ENCODE measurements around the gene COL20A1.

COL20A1 gene

GRCh38 chr20:63255931-63256704, 36.9 kb upstream of the COL20A1 start:
- DNase-seq (no peak), ATAC-seq (no peak)
- peaks cover 44% of the 10 kb centered on the region for H3K27me3 Mint-ChIP-seq
- peaks cover 3% of the 10 kb centered on the region for H3K4me1 Mint-ChIP-seq
- H3K9me3 Mint-ChIP-seq = no peaks in the 10 kb centered on the region
- no peak overlapping the region for H3K27ac Mint-ChIP-seq
- no peaks in the 10 kb centered on the region for H3K36me3 Mint-ChIP-seq (ENCODE audit: low read depth)
- H3K4me3 Mint-ChIP-seq = no peak overlapping the region

GRCh38 chr20:63256954-63257353, 36.0 kb upstream of the COL20A1 start:
- Mint-ChIP-seq H3K36me3 (ENCODE audit: low read depth) (no peaks in the 10 kb centered on the region), H3K4me3 (no peak overlapping the region), H3K27ac (no peak overlapping the region), H3K9me3 (no peaks in the 10 kb centered on the region), H3K27me3 (peaks cover 44% of the 10 kb centered on the region), H3K4me1 (peaks cover 5% of the 10 kb centered on the region)
- DNase-seq (no peak), ATAC-seq (no peak)

- H3K4me3 Mint-ChIP-seq = no peak overlapping the region
- H3K27me3 Mint-ChIP-seq = peaks cover 40% of the 10 kb centered on the region
- ATAC-seq (no peak), DNase-seq (no peak)
- peaks cover 4% of the 10 kb centered on the region for H3K4me1 Mint-ChIP-seq
- H3K36me3 Mint-ChIP-seq (ENCODE audit: low read depth) = no peaks in the 10 kb centered on the region
- H3K27ac Mint-ChIP-seq = no peak overlapping the region
- H3K9me3 Mint-ChIP-seq = no peaks in the 10 kb centered on the region
Observed at GRCh38 chr20:63257629-63258028, 35.4 kb upstream of the COL20A1 start.

- no peaks in the 10 kb centered on the region for H3K9me3 Mint-ChIP-seq
- no peak overlapping the region for H3K27ac Mint-ChIP-seq
- H3K4me3 Mint-ChIP-seq = no peak overlapping the region
- ATAC-seq (no peak), DNase-seq (no peak)
- peaks cover 3% of the 10 kb centered on the region for H3K4me1 Mint-ChIP-seq
- H3K27me3 Mint-ChIP-seq = peaks cover 37% of the 10 kb centered on the region
- no peaks in the 10 kb centered on the region for H3K36me3 Mint-ChIP-seq (ENCODE audit: low read depth)
Observed at GRCh38 chr20:63258781-63259180, 34.2 kb upstream of the COL20A1 start.

- Mint-ChIP-seq H3K4me1 (peaks cover 2% of the 10 kb centered on the region), H3K27ac (no peak overlapping the region), H3K4me3 (no peak overlapping the region), H3K27me3 (peaks cover 38% of the 10 kb centered on the region), H3K9me3 (no peaks in the 10 kb centered on the region), H3K36me3 (ENCODE audit: low read depth) (no peaks in the 10 kb centered on the region)
- ATAC-seq (no peak), DNase-seq (no peak)
Observed at GRCh38 chr20:63259734-63260460, 33.1 kb upstream of the COL20A1 start.

GRCh38 chr20:63260521-63260920, 32.5 kb upstream of the COL20A1 start:
- Mint-ChIP-seq H3K36me3 (ENCODE audit: low read depth) (no peaks in the 10 kb centered on the region), H3K4me1 (peaks cover 2% of the 10 kb centered on the region), H3K4me3 (no peak overlapping the region), H3K27me3 (peaks cover 32% of the 10 kb centered on the region), H3K9me3 (no peaks in the 10 kb centered on the region), H3K27ac (no peak overlapping the region)
- DNase-seq (no peak), ATAC-seq (no peak)

- no peak for ATAC-seq
- H3K27ac Mint-ChIP-seq = no peak overlapping the region
- H3K4me3 Mint-ChIP-seq = no peak overlapping the region
- no peak for DNase-seq
- H3K4me1 Mint-ChIP-seq = peaks cover 2% of the 10 kb centered on the region
- no peaks in the 10 kb centered on the region for H3K9me3 Mint-ChIP-seq
- H3K27me3 Mint-ChIP-seq = peaks cover 31% of the 10 kb centered on the region
- H3K36me3 Mint-ChIP-seq (ENCODE audit: low read depth) = no peaks in the 10 kb centered on the region
Observed at GRCh38 chr20:63261060-63261794, 31.8 kb upstream of the COL20A1 start.

- ATAC-seq (no peak), DNase-seq (no peak)
- peaks cover 2% of the 10 kb centered on the region for H3K4me1 Mint-ChIP-seq
- H3K27me3 Mint-ChIP-seq = peaks cover 24% of the 10 kb centered on the region
- H3K27ac Mint-ChIP-seq = no peak overlapping the region
- H3K36me3 Mint-ChIP-seq (ENCODE audit: low read depth) = no peaks in the 10 kb centered on the region
- no peak overlapping the region for H3K4me3 Mint-ChIP-seq
- no peaks in the 10 kb centered on the region for H3K9me3 Mint-ChIP-seq
Observed at GRCh38 chr20:63261795-63262528, 31.0 kb upstream of the COL20A1 start.

- H3K4me3 Mint-ChIP-seq = no peak overlapping the region
- no peak for DNase-seq
- H3K36me3 Mint-ChIP-seq (ENCODE audit: low read depth) = no peaks in the 10 kb centered on the region
- H3K27me3 Mint-ChIP-seq = peaks cover 19% of the 10 kb centered on the region
- no peak overlapping the region for H3K27ac Mint-ChIP-seq
- ATAC-seq = no peak
- no peaks in the 10 kb centered on the region for H3K9me3 Mint-ChIP-seq
- peaks cover 2% of the 10 kb centered on the region for H3K4me1 Mint-ChIP-seq
Observed at GRCh38 chr20:63262836-63263235, 30.1 kb upstream of the COL20A1 start.

- Mint-ChIP-seq H3K4me3 (no peak overlapping the region), H3K4me1 (peaks cover 2% of the 10 kb centered on the region), H3K27ac (no peak overlapping the region), H3K27me3 (peaks cover 19% of the 10 kb centered on the region), H3K9me3 (no peaks in the 10 kb centered on the region), H3K36me3 (ENCODE audit: low read depth) (no peaks in the 10 kb centered on the region)
- ATAC-seq (no peak), DNase-seq (no peak)
Observed at GRCh38 chr20:63264000-63264399, 29.0 kb upstream of the COL20A1 start.

- H3K36me3 Mint-ChIP-seq (ENCODE audit: low read depth) = no peaks in the 10 kb centered on the region
Observed at GRCh38 chr20:63264519-63264918, 28.5 kb upstream of the COL20A1 start.

GRCh38 chr20:63265891-63266515, 27.0 kb upstream of the COL20A1 start:
- DNase-seq = no peak
- Mint-ChIP-seq H3K27me3 (peaks cover 16% of the 10 kb centered on the region), H3K27ac (no peak overlapping the region), H3K4me3 (no peak overlapping the region), H3K4me1 (peaks cover 2% of the 10 kb centered on the region), H3K36me3 (ENCODE audit: low read depth) (no peaks in the 10 kb centered on the region), H3K9me3 (no peaks in the 10 kb centered on the region)
- ATAC-seq = no peak

More at GRCh38 chr20:63264519-63264918, 28.5 kb upstream of the COL20A1 start:
- no peak for ATAC-seq
- H3K9me3 Mint-ChIP-seq = no peaks in the 10 kb centered on the region
- H3K4me1 Mint-ChIP-seq = peaks cover 2% of the 10 kb centered on the region
- DNase-seq = no peak
- H3K4me3 Mint-ChIP-seq = no peak overlapping the region
- no peak overlapping the region for H3K27ac Mint-ChIP-seq
- H3K27me3 Mint-ChIP-seq = peaks cover 16% of the 10 kb centered on the region

- H3K4me3 Mint-ChIP-seq = no peak overlapping the region
- no peak for DNase-seq
- H3K4me1 Mint-ChIP-seq = peaks cover 7% of the 10 kb centered on the region
- no peaks in the 10 kb centered on the region for H3K36me3 Mint-ChIP-seq (ENCODE audit: low read depth)
- H3K9me3 Mint-ChIP-seq = no peaks in the 10 kb centered on the region
- H3K27me3 Mint-ChIP-seq = peaks cover 11% of the 10 kb centered on the region
- no peak overlapping the region for H3K27ac Mint-ChIP-seq
- ATAC-seq = no peak
Observed at GRCh38 chr20:63267691-63268090, 25.3 kb upstream of the COL20A1 start.

- ATAC-seq = no peak
- H3K4me1 Mint-ChIP-seq = peaks cover 7% of the 10 kb centered on the region
- H3K27me3 Mint-ChIP-seq = peaks cover 7% of the 10 kb centered on the region
Observed at GRCh38 chr20:63268256-63268655, 24.7 kb upstream of the COL20A1 start.

More at GRCh38 chr20:63268256-63268655, 24.7 kb upstream of the COL20A1 start:
- Mint-ChIP-seq H3K27ac (no peak overlapping the region), H3K36me3 (ENCODE audit: low read depth) (no peaks in the 10 kb centered on the region), H3K9me3 (no peaks in the 10 kb centered on the region), H3K4me3 (no peak overlapping the region)
- DNase-seq = no peak
